ENCODE results near the gene GJD3.

- no peak for TF ChIP-seq POLR2A (IDR thresholded peaks at IDR 0.05)
- TF ChIP-seq CTCF (IDR thresholded peaks at IDR 0.05), result no peak
- TF ChIP-seq POLR2AphosphoS5 (IDR thresholded peaks at IDR 0.05), result no peak
Observed at GRCh38 chr17:40364121-40364861, at the start of gene GJD3.

Measured in suprapubic skin (tissue), 4 donors.